Endothelial cell (in vitro differentiated cells): ENCODE data around the gene TMC1. TPM values are rescaled to one million over a fixed set of nuclear protein-coding genes. Genes with fewer than 3 reads are reported as not detected.
A peak's percentile ranks its signal among the peaks of the same experiment; 100 is the strongest.
"Not testable (repeated sequence)": the region's sequence is repeated elsewhere in the genome, so short reads cannot be mapped to it uniquely, and the experiment has no call there.

ENCODE experiments used
- DNase-seq: peaks from one replicate; pipeline ENCODE4 v3.0.0; 2021; ENCODE audit warnings: low spot score
- H3K27ac Mint-ChIP-seq: one replicate; pipeline ENCODE4 v1.8.0; 2021; ENCODE audit warnings: mixed read lengths, inconsistent platforms; ENCODE audit not compliant: unreplicated experiment
- H3K27me3 Mint-ChIP-seq: one replicate; pipeline ENCODE4 v1.8.0; 2021; ENCODE audit warnings: mild to moderate bottlenecking, moderate library complexity, mixed read lengths, inconsistent platforms; ENCODE audit not compliant: unreplicated experiment
- H3K36me3 Mint-ChIP-seq: one replicate; pipeline ENCODE4 v1.8.0; 2021; ENCODE audit warnings: mild to moderate bottlenecking, low read depth, mixed read lengths, inconsistent platforms; ENCODE audit not compliant: unreplicated experiment
- H3K4me1 Mint-ChIP-seq: one replicate; pipeline ENCODE4 v1.8.0; 2021; ENCODE audit warnings: mild to moderate bottlenecking, mixed read lengths, inconsistent platforms; ENCODE audit not compliant: unreplicated experiment
- H3K4me3 Mint-ChIP-seq: one replicate; pipeline ENCODE4 v1.8.0; 2021; ENCODE audit warnings: mild to moderate bottlenecking, mixed read lengths, inconsistent platforms; ENCODE audit not compliant: unreplicated experiment
- H3K9me3 Mint-ChIP-seq: one replicate; pipeline ENCODE4 v1.8.0; 2021; ENCODE audit warnings: mixed read lengths, inconsistent platforms; ENCODE audit not compliant: unreplicated experiment
- CTCF ChIP-seq: fragments of 200-600 bp; sonication (generic); IDR thresholded peaks from one replicate; pipeline ENCODE4 v1.5.0; 2021; ENCODE audit warnings: antibody characterized with exemption; ENCODE audit not compliant: unreplicated experiment
- total RNA-seq: library from RNA; stranded (reverse); fragmentation: NEBNext Ultra II Directional; extraction: Animal tissue kit (Norgen Biotek cat#: 25700); gene quantifications from one replicate; pipeline ENCODE4 v1.2.1, GENCODE V29; 2021; ENCODE audit not compliant: unreplicated experiment

The TMC1 gene
- total RNA-seq, 1 donor from 2014 or later: not detected

- Mint-ChIP-seq H3K4me1 (peaks cover 11% of the 10 kb centered on the region), H3K27me3 (no peaks in the 10 kb centered on the region), H3K4me3 (no peak overlapping the region), H3K36me3 (peaks cover 3% of the 10 kb centered on the region), H3K9me3 (no peaks in the 10 kb centered on the region), H3K27ac (no peak overlapping the region)
- no peak for TF ChIP-seq CTCF
- DNase-seq: no peak
Measured at GRCh38 chr9:72855890-72856523, 334.6 kb downstream of the TMC1 start.

GRCh38 chr9:72856972-72857623 lies 335.7 kb downstream of the TMC1 start:
- Mint-ChIP-seq H3K36me3 (no peaks in the 10 kb centered on the region), H3K9me3 (no peaks in the 10 kb centered on the region), H3K4me3 (no peak overlapping the region), H3K27ac (no peak overlapping the region), H3K27me3 (no peaks in the 10 kb centered on the region), H3K4me1 (peaks cover 11% of the 10 kb centered on the region)
- DNase-seq: peak; percentile 19
- peak; percentile 57 for TF ChIP-seq CTCF

GRCh38 chr9:72857624-72857996 lies 336.2 kb downstream of the TMC1 start:
- no peaks in the 10 kb centered on the region for H3K27me3 Mint-ChIP-seq
- H3K4me3 Mint-ChIP-seq: no peak overlapping the region
- H3K36me3 Mint-ChIP-seq: no peaks in the 10 kb centered on the region
- H3K27ac Mint-ChIP-seq: peak overlapping the region; percentile 89
- no peak for DNase-seq
- H3K4me1 Mint-ChIP-seq: peaks cover 11% of the 10 kb centered on the region
- TF ChIP-seq CTCF: no peak
- H3K9me3 Mint-ChIP-seq: no peaks in the 10 kb centered on the region

GRCh38 chr9:72858089-72858912 lies 336.9 kb downstream of the TMC1 start:
- Mint-ChIP-seq H3K4me1 (peaks cover 11% of the 10 kb centered on the region), H3K9me3 (no peaks in the 10 kb centered on the region), H3K4me3 (no peak overlapping the region), H3K36me3 (no peaks in the 10 kb centered on the region), H3K27me3 (no peaks in the 10 kb centered on the region), H3K27ac (no peak overlapping the region)
- no peak for TF ChIP-seq CTCF
- DNase-seq: no peak

- H3K27me3 Mint-ChIP-seq, H3K4me3 Mint-ChIP-seq, H3K9me3 Mint-ChIP-seq, DNase-seq, H3K4me1 Mint-ChIP-seq, H3K36me3 Mint-ChIP-seq, H3K27ac Mint-ChIP-seq: not testable (repeated sequence)
Measured at GRCh38 chr9:72862788-72863187, 341.4 kb downstream of the TMC1 start.
